Measurements from ENCODE around the gene FUOM.

FUOM gene

GRCh38 chr10:133356549-133357284 is 1.1 kb downstream of the FUOM start:
- in situ Hi-C loops (cut with HindIII; ENCODE audit: low pct_ligation_motif_present, low pct_unique_long_range_greater_than_20kb, low sequenced_read_pairs) = no loop called here
- DNase-seq = no peak

- in situ Hi-C loops (cut with HindIII; ENCODE audit: low pct_ligation_motif_present, low pct_unique_long_range_greater_than_20kb, low sequenced_read_pairs) = no loop called here
- no peak for DNase-seq
These were observed 1.8 kb downstream of the FUOM start for GRCh38 chr10:133355991-133356390.

GRCh38 chr10:133355266-133355665 is 2.6 kb downstream of the FUOM start:
- no peak for DNase-seq
- in situ Hi-C loops (cut with HindIII; ENCODE audit: low pct_ligation_motif_present, low pct_unique_long_range_greater_than_20kb, low sequenced_read_pairs) = no loop called here

- in situ Hi-C loops (cut with HindIII; ENCODE audit: low pct_ligation_motif_present, low pct_unique_long_range_greater_than_20kb, low sequenced_read_pairs) = no loop called here
These were observed 3.1 kb downstream of the FUOM start for GRCh38 chr10:133354672-133355240.

GRCh38 chr10:133353988-133354605 is 3.7 kb downstream of the FUOM start:
- in situ Hi-C loops (cut with HindIII; ENCODE audit: low pct_ligation_motif_present, low pct_unique_long_range_greater_than_20kb, low sequenced_read_pairs) = no loop called here
- DNase-seq = no peak

More at GRCh38 chr10:133354672-133355240, 3.1 kb downstream of the FUOM start:
- no peak for DNase-seq

GRCh38 chr10:133353202-133353959 is 4.4 kb downstream of the FUOM start:
- in situ Hi-C loops (cut with HindIII; ENCODE audit: low pct_ligation_motif_present, low pct_unique_long_range_greater_than_20kb, low sequenced_read_pairs) = no loop called here
- DNase-seq = no peak

GRCh38 chr10:133351408-133352318 is 6.2 kb downstream of the FUOM start:
- in situ Hi-C loops (cut with HindIII; ENCODE audit: low pct_ligation_motif_present, low pct_unique_long_range_greater_than_20kb, low sequenced_read_pairs) = no loop called here
- DNase-seq = no peak

GRCh38 chr10:133350950-133351329 is 6.9 kb downstream of the FUOM start:
- in situ Hi-C loops (cut with HindIII; ENCODE audit: low pct_ligation_motif_present, low pct_unique_long_range_greater_than_20kb, low sequenced_read_pairs) = no loop called here
- no peak for DNase-seq

- no peak for DNase-seq
- in situ Hi-C loops (cut with HindIII; ENCODE audit: low pct_ligation_motif_present, low pct_unique_long_range_greater_than_20kb, low sequenced_read_pairs) = no loop called here
These were observed 7.4 kb downstream of the FUOM start for GRCh38 chr10:133350283-133350949.

- in situ Hi-C loops (cut with HindIII; ENCODE audit: low pct_ligation_motif_present, low pct_unique_long_range_greater_than_20kb, low sequenced_read_pairs) = no loop called here
- no peak for DNase-seq
These were observed 8.2 kb downstream of the FUOM start for GRCh38 chr10:133349577-133350011.

- no peak for DNase-seq
- in situ Hi-C loops (cut with HindIII; ENCODE audit: low pct_ligation_motif_present, low pct_unique_long_range_greater_than_20kb, low sequenced_read_pairs) = no loop called here
These were observed 8.7 kb downstream of the FUOM start for GRCh38 chr10:133349160-133349568.

- DNase-seq = no peak
- in situ Hi-C loops (cut with HindIII; ENCODE audit: low pct_ligation_motif_present, low pct_unique_long_range_greater_than_20kb, low sequenced_read_pairs) = no loop called here
These were observed 9.9 kb downstream of the FUOM start for GRCh38 chr10:133347710-133348517.

- in situ Hi-C loops (cut with HindIII; ENCODE audit: low pct_ligation_motif_present, low pct_unique_long_range_greater_than_20kb, low sequenced_read_pairs) = no loop called here
- DNase-seq = no peak
These were observed 11.4 kb downstream of the FUOM start for GRCh38 chr10:133346413-133346812.

- DNase-seq = no peak
- in situ Hi-C loops (cut with HindIII; ENCODE audit: low pct_ligation_motif_present, low pct_unique_long_range_greater_than_20kb, low sequenced_read_pairs) = no loop called here
These were observed 13.6 kb downstream of the FUOM start for GRCh38 chr10:133344236-133344635.

- in situ Hi-C loops (cut with HindIII; ENCODE audit: low pct_ligation_motif_present, low pct_unique_long_range_greater_than_20kb, low sequenced_read_pairs) = no loop called here
- no peak for DNase-seq
These were observed 14.3 kb downstream of the FUOM start for GRCh38 chr10:133343558-133343957.

- in situ Hi-C loops (cut with HindIII; ENCODE audit: low pct_ligation_motif_present, low pct_unique_long_range_greater_than_20kb, low sequenced_read_pairs) = no loop called here
- no peak for DNase-seq
These were observed 14.9 kb downstream of the FUOM start for GRCh38 chr10:133342942-133343341.

- DNase-seq = no peak
- in situ Hi-C loops (cut with HindIII; ENCODE audit: low pct_ligation_motif_present, low pct_unique_long_range_greater_than_20kb, low sequenced_read_pairs) = no loop called here
These were observed 15.8 kb downstream of the FUOM start for GRCh38 chr10:133341983-133342382.

Measured in ACHN (cell line).